Measurements from ENCODE around the gene NUMBL. TPM values are rescaled to one million over a fixed set of nuclear protein-coding genes. Genes with fewer than 3 reads are reported as not detected.

NUMBL gene
- 37.2 and 43.6 TPM in 2 replicates for total RNA-seq

GRCh38 chr19:40690050-40690692, at the start of gene NUMBL:
NUMBL (minus strand) TSS chr19:40690651; CDS start chr19:40690483, 168 bp downstream.

GRCh38 chr19:40716482-40717324, 26.3 kb upstream of the NUMBL start, which contains the start of the genes COQ8B and ITPKC:
COQ8B (minus strand) TSS chr19:40716886; CDS start chr19:40714632, 2,254 bp downstream.
ITPKC (plus strand) TSS chr19:40717112; CDS start chr19:40717136, 24 bp downstream.

Other genes starting within 250 kb of the NUMBL start
- 23.3 and 27.8 TPM in 2 replicates for gene SERTAD3, start 246.3 kb downstream of the NUMBL start, total RNA-seq
- 118 and 131 TPM in 2 replicates for gene BLVRB, start 224.9 kb downstream of the NUMBL start, total RNA-seq
- 0.90 and 3.2 TPM in 2 replicates for gene SPTBN4, start 223.7 kb downstream of the NUMBL start, total RNA-seq
- gene SHKBP1, start 113.8 kb downstream of the NUMBL start, total RNA-seq, result 56.2 and 72.0 TPM in 2 replicates
- gene LTBP4, start 89.3 kb downstream of the NUMBL start, total RNA-seq, result 45.9 and 59.1 TPM in 2 replicates
- 19.3 and 23.8 TPM in 2 replicates for gene COQ8B, start 26.2 kb upstream of the NUMBL start, total RNA-seq
- 17.8 and 17.9 TPM in 2 replicates for gene ITPKC, start 26.5 kb upstream of the NUMBL start, total RNA-seq
- 1.6 and 2.9 TPM in 2 replicates for gene ACTMAP, start 59.8 kb upstream of the NUMBL start, total RNA-seq
- gene SNRPA, start 60.6 kb upstream of the NUMBL start, total RNA-seq, result 36.8 and 62.7 TPM in 2 replicates
- gene MIA, start 84.9 kb upstream of the NUMBL start, total RNA-seq, result not detected in 2 replicates
- 28.9 and 30.1 TPM in 2 replicates for gene RAB4B, start 87.6 kb upstream of the NUMBL start, total RNA-seq
- 64.8 and 99.0 TPM in 2 replicates for gene EGLN2, start 108.5 kb upstream of the NUMBL start, total RNA-seq
- gene CYP2A6, start 159.8 kb upstream of the NUMBL start, total RNA-seq, result not detected in 2 replicates
- gene CYP2A7, start 191.6 kb upstream of the NUMBL start, total RNA-seq, result not detected in 2 replicates